ENCODE measurements around the gene MGAT5B. TPM values are rescaled to one million over a fixed set of nuclear protein-coding genes. Genes with fewer than 3 reads are reported as not detected.

Gene MGAT5B
- total and polyA plus RNA-seq, 4 donors, result 0.02 to 0.25 TPM; not detected in 2

DNA sequence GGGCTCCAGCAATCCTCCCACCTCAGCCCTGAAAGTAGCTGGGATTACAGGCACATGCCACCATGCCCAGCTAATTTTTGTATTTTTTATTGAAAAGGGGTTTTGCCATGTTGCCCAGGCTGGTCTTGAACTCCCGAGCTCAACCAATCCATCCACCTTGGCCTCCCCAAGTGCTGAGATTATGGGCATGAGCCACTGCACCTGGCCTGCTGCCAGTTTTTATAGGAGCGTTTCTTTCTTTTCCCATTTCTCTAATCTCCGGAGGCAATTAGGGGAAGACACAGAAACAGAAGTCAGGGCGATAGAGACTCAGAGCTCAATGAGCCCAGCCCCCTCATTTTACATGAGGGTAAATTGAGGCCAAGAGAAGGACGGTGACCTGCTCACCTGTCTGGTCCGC lies 10.4 kb downstream of the MGAT5B start:
- H3K27me3 ChIP-seq (ENCODE audit: control insufficient read depth in 4 of 4, insufficient read depth in 4 of 4, low read length in 3 of 4), result peaks cover 0 to 4% (median 1%) of the 10 kb centered on the region in 4 donors
- H3K9me3 ChIP-seq (ENCODE audit: control insufficient read depth in 4 of 4, low read length in 3 of 4), result peaks cover 0 to 4% (median 0%) of the 10 kb centered on the region in 4 donors
- no peaks in the 10 kb centered on the region for H3K4me1 ChIP-seq (ENCODE audit: control insufficient read depth in 4 of 4, insufficient read depth in 4 of 4, low read length in 3 of 4)
- TF ChIP-seq, protein P1, sequence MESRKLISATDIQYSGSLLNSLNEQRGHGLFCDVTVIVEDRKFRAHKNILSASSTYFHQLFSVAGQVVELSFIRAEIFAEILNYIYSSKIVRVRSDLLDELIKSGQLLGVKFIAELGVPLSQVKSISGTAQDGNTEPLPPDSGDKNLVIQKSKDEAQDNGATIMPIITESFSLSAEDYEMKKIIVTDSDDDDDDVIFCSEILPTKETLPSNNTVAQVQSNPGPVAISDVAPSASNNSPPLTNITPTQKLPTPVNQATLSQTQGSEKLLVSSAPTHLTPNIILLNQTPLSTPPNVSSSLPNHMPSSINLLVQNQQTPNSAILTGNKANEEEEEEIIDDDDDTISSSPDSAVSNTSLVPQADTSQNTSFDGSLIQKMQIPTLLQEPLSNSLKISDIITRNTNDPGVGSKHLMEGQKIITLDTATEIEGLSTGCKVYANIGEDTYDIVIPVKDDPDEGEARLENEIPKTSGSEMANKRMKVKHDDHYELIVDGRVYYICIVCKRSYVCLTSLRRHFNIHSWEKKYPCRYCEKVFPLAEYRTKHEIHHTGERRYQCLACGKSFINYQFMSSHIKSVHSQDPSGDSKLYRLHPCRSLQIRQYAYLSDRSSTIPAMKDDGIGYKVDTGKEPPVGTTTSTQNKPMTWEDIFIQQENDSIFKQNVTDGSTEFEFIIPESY (IDR thresholded peaks at IDR 0.05), result no peak
- TF ChIP-seq SP1 (IDR thresholded peaks at IDR 0.05) (no peak), RXRA (IDR thresholded peaks at IDR 0.05) (no peak), FOXA1 (IDR thresholded peaks at IDR 0.05) (no peak), YY1 (IDR thresholded peaks at IDR 0.05) (no peak), HNF4A (conservative IDR thresholded peaks at IDR 0.05) (no peak), GABPA (IDR thresholded peaks at IDR 0.05 in 1 of 2, conservative IDR thresholded peaks at IDR 0.05 in 1 of 2) (no peak), FOXA2 (IDR thresholded peaks at IDR 0.05) (no peak), CTCF (IDR thresholded peaks at IDR 0.05; ENCODE audit: low read depth, low read length, missing input control) (no peak), JUND (IDR thresholded peaks at IDR 0.05) (no peak), HNF4G (IDR thresholded peaks at IDR 0.05) (no peak)
- TF ChIP-seq, protein P2, sequence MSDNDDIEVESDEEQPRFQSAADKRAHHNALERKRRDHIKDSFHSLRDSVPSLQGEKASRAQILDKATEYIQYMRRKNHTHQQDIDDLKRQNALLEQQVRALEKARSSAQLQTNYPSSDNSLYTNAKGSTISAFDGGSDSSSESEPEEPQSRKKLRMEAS (IDR thresholded peaks at IDR 0.05), result no peak
- no peak overlapping the region for H3K9ac ChIP-seq (ENCODE audit: low read depth in 1 of 2, low read length in 2 of 2)
- 76% methylated on average over 6 of the region's 6 CpGs for WGBS
- DNase-seq (ENCODE audit: low spot score), result no peak
- no peak overlapping the region for H3K4me3 ChIP-seq (ENCODE audit: low read depth in 1 of 3, low read length in 3 of 3)
- H3K27ac ChIP-seq (ENCODE audit: low read depth in 1 of 2, low read length in 2 of 2), result no peak overlapping the region
- H3K36me3 ChIP-seq (ENCODE audit: control insufficient read depth in 4 of 4, insufficient read depth in 3 of 4, low read depth in 1 of 4, low read length in 3 of 4), result no peaks in the 10 kb centered on the region

GRCh38 chr17:76879254-76879653 lies 11.1 kb downstream of the MGAT5B start:
- no peak overlapping the region for H3K9ac ChIP-seq (ENCODE audit: low read depth in 1 of 2, low read length in 2 of 2)
- peaks cover 0 to 4% (median 0%) of the 10 kb centered on the region in 4 donors for H3K9me3 ChIP-seq (ENCODE audit: control insufficient read depth in 4 of 4, low read length in 3 of 4)
- no peak overlapping the region for H3K27ac ChIP-seq (ENCODE audit: low read depth in 1 of 2, low read length in 2 of 2)
- DNase-seq (ENCODE audit: low spot score), result no peak
- H3K36me3 ChIP-seq (ENCODE audit: control insufficient read depth in 4 of 4, insufficient read depth in 3 of 4, low read depth in 1 of 4, low read length in 3 of 4), result no peaks in the 10 kb centered on the region
- WGBS, result 83% methylated on average over 14 of the region's 14 CpGs
- peaks cover 0 to 4% (median 1%) of the 10 kb centered on the region in 4 donors for H3K27me3 ChIP-seq (ENCODE audit: control insufficient read depth in 4 of 4, insufficient read depth in 4 of 4, low read length in 3 of 4)
- no peak overlapping the region for H3K4me3 ChIP-seq (ENCODE audit: low read depth in 1 of 3, low read length in 3 of 3)
- no peaks in the 10 kb centered on the region for H3K4me1 ChIP-seq (ENCODE audit: control insufficient read depth in 4 of 4, insufficient read depth in 4 of 4, low read length in 3 of 4)
- TF ChIP-seq, protein P2 (IDR thresholded peaks at IDR 0.05), result no peak
- TF ChIP-seq REST (IDR thresholded peaks at IDR 0.05) (no peak), RAD21 (IDR thresholded peaks at IDR 0.05) (no peak), RXRA (IDR thresholded peaks at IDR 0.05) (no peak), TAF1 (conservative IDR thresholded peaks at IDR 0.05) (no peak), EGR1 (IDR thresholded peaks at IDR 0.05; ENCODE audit: low read depth in 2 of 2) (no peak), SP1 (IDR thresholded peaks at IDR 0.05) (no peak), NR2F2 (IDR thresholded peaks at IDR 0.05) (no peak), HNF4G (IDR thresholded peaks at IDR 0.05) (no peak)
